ENCODE measurements around the gene OCLN.
"Not testable (repeated sequence)": the region's sequence is repeated elsewhere in the genome, so short reads cannot be mapped to it uniquely, and the experiment has no call there.

The OCLN gene

GRCh38 chr5:69492391-69492922, at the start of gene OCLN:
Gene OCLN (plus strand): TSS chr5:69492790. CDS start chr5:69504245, 11,455 bp downstream.
- no peak for DNase-seq

GRCh38 chr5:69444127-69444754, 48.3 kb upstream of the OCLN start:
- no peak for DNase-seq

- DNase-seq, result no peak
Measured at GRCh38 chr5:69449511-69449910, 43.1 kb upstream of the OCLN start.

GRCh38 chr5:69450116-69450515, 42.5 kb upstream of the OCLN start:
- DNase-seq, result no peak

- DNase-seq, result not testable (repeated sequence)
Measured at GRCh38 chr5:69450527-69450926, 42.1 kb upstream of the OCLN start.

- no peak for DNase-seq
Measured at GRCh38 chr5:69451941-69452647, 40.5 kb upstream of the OCLN start.

GRCh38 chr5:69453487-69453886, 39.1 kb upstream of the OCLN start:
- DNase-seq, result not testable (repeated sequence)

- DNase-seq, result no peak
Measured at GRCh38 chr5:69454460-69455249, 37.9 kb upstream of the OCLN start.

- not testable (repeated sequence) for DNase-seq
Measured at GRCh38 chr5:69455428-69455988, 37.1 kb upstream of the OCLN start.

- DNase-seq, result no peak
Measured at GRCh38 chr5:69462170-69462569, 30.4 kb upstream of the OCLN start.

- not testable (repeated sequence) for DNase-seq
Measured at GRCh38 chr5:69466375-69466774, 26.2 kb upstream of the OCLN start.

- DNase-seq, result no peak
Measured at GRCh38 chr5:69467442-69468225, 25.0 kb upstream of the OCLN start.

GRCh38 chr5:69468631-69469030, 24.0 kb upstream of the OCLN start:
- DNase-seq, result no peak

GRCh38 chr5:69471516-69471915, 21.1 kb upstream of the OCLN start:
- not testable (repeated sequence) for DNase-seq

- DNase-seq, result not testable (repeated sequence)
Measured at GRCh38 chr5:69472535-69473143, 20.0 kb upstream of the OCLN start.

GRCh38 chr5:69477170-69477569, 15.4 kb upstream of the OCLN start:
- no peak for DNase-seq

GRCh38 chr5:69478296-69478695, 14.3 kb upstream of the OCLN start:
- not testable (repeated sequence) for DNase-seq

GRCh38 chr5:69484891-69485290, 7.7 kb upstream of the OCLN start:
- no peak for DNase-seq

- no peak for DNase-seq
Measured at GRCh38 chr5:69485471-69485870, 7.1 kb upstream of the OCLN start.

- no peak for DNase-seq
Measured at GRCh38 chr5:69489246-69489645, 3.3 kb upstream of the OCLN start.

GRCh38 chr5:69491027-69491426, 1.6 kb upstream of the OCLN start:
- no peak for DNase-seq

- DNase-seq, result no peak
Measured at GRCh38 chr5:69491838-69492390, 676 bp upstream of the OCLN start.

Data from DMS 273 treated with DMSO at 0.1 percent for 48 hours (cell line).